ENCODE results near the gene ANAPC1. TPM values are rescaled to one million over a fixed set of nuclear protein-coding genes. Genes with fewer than 3 reads are reported as not detected.
"Not testable (repeated sequence)": the region's sequence is repeated elsewhere in the genome, so short reads cannot be mapped to it uniquely, and the experiment has no call there.

The ANAPC1 gene
- 20.7 TPM for polyA plus RNA-seq

- H3K9me3 Mint-ChIP-seq, result no peaks in the 10 kb centered on the region
- H3K36me3 Mint-ChIP-seq, result peaks cover 2% of the 10 kb centered on the region
- H3K27ac Mint-ChIP-seq, result peak within 1 kb of the TSS; percentile 76 to 98 (median 96)
- H3K4me1 Mint-ChIP-seq, result peaks cover 5 to 10% (median 8%) of the 10 kb centered on the region in 3 donors
- peak within 1 kb of the TSS; percentile 86 to 99 (median 97) for H3K4me3 Mint-ChIP-seq
- no peaks in the 10 kb centered on the region for H3K27me3 Mint-ChIP-seq
These were observed at the start of gene ANAPC1 for GRCh38 chr2:111883661-111884591. ANAPC1 (minus strand) TSS chr2:111884193; CDS start chr2:111880825, 3,368 bp downstream.

GRCh38 chr2:111932841-111933291 is 48.9 kb upstream of the ANAPC1 start:
- Mint-ChIP-seq H3K36me3 (peaks cover 2% of the 10 kb centered on the region), H3K27me3 (peaks cover 2% of the 10 kb centered on the region), H3K4me1 (no peaks in the 10 kb centered on the region), H3K9me3 (no peaks in the 10 kb centered on the region), H3K27ac (no peak overlapping the region), H3K4me3 (no peak overlapping the region)

GRCh38 chr2:111930875-111931274 is 46.9 kb upstream of the ANAPC1 start:
- Mint-ChIP-seq H3K9me3 (no peaks in the 10 kb centered on the region), H3K27me3 (peaks cover 6% of the 10 kb centered on the region), H3K27ac (no peak overlapping the region), H3K36me3 (peaks cover 2% of the 10 kb centered on the region), H3K4me3 (no peak overlapping the region), H3K4me1 (no peaks in the 10 kb centered on the region)

DNA sequence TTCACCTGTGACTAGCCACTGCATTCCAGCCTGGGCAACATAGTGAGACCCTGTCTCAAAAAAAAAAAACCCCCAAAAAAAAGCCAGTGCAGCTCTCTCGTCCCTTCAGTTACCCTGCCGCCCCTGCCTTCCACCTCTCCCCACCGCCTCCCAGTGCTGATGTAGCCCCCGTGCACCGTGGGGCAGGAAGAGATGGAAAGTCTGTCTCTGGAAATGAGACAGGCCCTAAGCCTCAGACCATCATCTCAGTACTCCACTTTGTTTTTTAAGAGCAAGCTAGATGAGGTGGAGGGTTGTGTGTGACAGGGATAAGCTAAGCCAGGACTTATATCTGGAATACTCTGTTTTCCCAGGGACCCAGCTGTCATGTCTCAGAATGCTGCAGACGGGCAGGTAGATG is 46.4 kb upstream of the ANAPC1 start:
- no peak overlapping the region for H3K4me3 Mint-ChIP-seq
- peaks cover 2% of the 10 kb centered on the region for H3K36me3 Mint-ChIP-seq
- H3K9me3 Mint-ChIP-seq, result no peaks in the 10 kb centered on the region
- H3K4me1 Mint-ChIP-seq, result no peaks in the 10 kb centered on the region
- H3K27ac Mint-ChIP-seq, result no peak overlapping the region
- peaks cover 6% of the 10 kb centered on the region for H3K27me3 Mint-ChIP-seq

- H3K4me1 Mint-ChIP-seq, result no peaks in the 10 kb centered on the region
- no peak overlapping the region for H3K4me3 Mint-ChIP-seq
- no peaks in the 10 kb centered on the region for H3K9me3 Mint-ChIP-seq
- H3K27me3 Mint-ChIP-seq, result peaks cover 6% of the 10 kb centered on the region
- H3K27ac Mint-ChIP-seq, result no peak overlapping the region
- H3K36me3 Mint-ChIP-seq, result no peaks in the 10 kb centered on the region
These were observed 43.7 kb upstream of the ANAPC1 start for GRCh38 chr2:111927723-111928122.

DNA sequence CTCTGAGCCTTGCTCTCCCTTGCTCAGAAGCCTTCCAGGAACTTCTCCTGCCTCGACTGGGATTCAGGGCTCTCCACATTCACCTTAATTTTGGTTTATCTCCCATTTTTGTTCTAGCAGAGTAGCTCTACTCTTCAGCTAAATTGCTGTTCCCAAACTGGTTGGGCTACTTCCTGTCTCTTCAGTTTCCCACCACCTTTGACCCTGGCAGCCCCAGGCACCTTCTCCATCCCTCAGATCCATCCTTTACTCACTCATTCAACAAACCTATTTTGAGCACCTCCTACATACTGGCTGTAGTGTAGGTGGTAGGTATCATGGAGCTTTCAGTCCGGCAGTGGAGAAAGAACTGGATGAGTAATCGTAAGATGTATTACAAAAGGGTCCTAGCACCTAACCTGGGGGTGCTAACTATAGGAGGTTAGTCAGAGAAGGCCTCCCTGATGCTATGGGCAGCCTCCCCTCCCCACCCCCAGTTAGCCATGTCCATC is 40.7 kb upstream of the ANAPC1 start:
- Mint-ChIP-seq H3K4me1 (no peaks in the 10 kb centered on the region), H3K4me3 (no peak overlapping the region), H3K9me3 (no peaks in the 10 kb centered on the region), H3K27me3 (peaks cover 6% of the 10 kb centered on the region), H3K36me3 (no peaks in the 10 kb centered on the region), H3K27ac (no peak overlapping the region)

DNA sequence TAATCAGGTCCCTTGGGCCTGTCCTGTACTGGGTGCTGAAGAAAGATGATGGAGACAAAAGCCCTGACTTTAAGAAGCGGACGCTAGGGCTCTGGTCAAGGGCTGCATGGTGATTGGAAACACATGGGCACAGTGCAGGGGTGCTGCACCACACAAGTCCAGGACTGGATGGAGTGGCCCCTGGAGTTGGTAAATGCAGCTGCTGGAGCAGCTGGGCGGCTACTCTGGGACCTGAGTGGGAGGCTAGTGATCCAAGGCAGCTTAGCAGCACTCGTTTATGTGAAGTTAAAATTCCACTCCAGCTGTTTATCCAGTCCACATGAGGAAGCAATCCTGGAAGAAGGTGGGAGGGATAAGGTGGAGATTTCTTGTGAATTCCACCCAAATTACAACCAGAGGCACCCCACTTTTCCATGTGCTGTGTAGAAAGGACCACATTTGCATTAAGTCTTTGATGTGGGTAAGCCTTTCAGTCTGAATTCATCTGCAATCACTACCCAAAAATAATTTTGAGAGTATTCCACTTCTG is 39.3 kb upstream of the ANAPC1 start:
- H3K36me3 Mint-ChIP-seq, result peaks cover 2% of the 10 kb centered on the region
- H3K27ac Mint-ChIP-seq, result no peak overlapping the region
- no peaks in the 10 kb centered on the region for H3K9me3 Mint-ChIP-seq
- peaks cover 7% of the 10 kb centered on the region for H3K27me3 Mint-ChIP-seq
- H3K4me3 Mint-ChIP-seq, result no peak overlapping the region
- H3K4me1 Mint-ChIP-seq, result no peaks in the 10 kb centered on the region

GRCh38 chr2:111919794-111920608 is 36.0 kb upstream of the ANAPC1 start:
- peaks cover 3% of the 10 kb centered on the region for H3K36me3 Mint-ChIP-seq
- no peak overlapping the region for H3K27ac Mint-ChIP-seq
- H3K4me3 Mint-ChIP-seq, result no peak overlapping the region
- H3K4me1 Mint-ChIP-seq, result no peaks in the 10 kb centered on the region
- H3K27me3 Mint-ChIP-seq, result peaks cover 3% of the 10 kb centered on the region
- no peaks in the 10 kb centered on the region for H3K9me3 Mint-ChIP-seq

- no peak overlapping the region for H3K27ac Mint-ChIP-seq
- no peak overlapping the region for H3K4me3 Mint-ChIP-seq
- peaks cover 3% of the 10 kb centered on the region for H3K36me3 Mint-ChIP-seq
- no peaks in the 10 kb centered on the region for H3K4me1 Mint-ChIP-seq
- no peaks in the 10 kb centered on the region for H3K9me3 Mint-ChIP-seq
- H3K27me3 Mint-ChIP-seq, result peaks cover 3% of the 10 kb centered on the region
These were observed 35.4 kb upstream of the ANAPC1 start for GRCh38 chr2:111919365-111919764.

GRCh38 chr2:111918383-111918806 is 34.4 kb upstream of the ANAPC1 start:
- Mint-ChIP-seq H3K9me3 (no peaks in the 10 kb centered on the region), H3K36me3 (peaks cover 3% of the 10 kb centered on the region), H3K4me1 (no peaks in the 10 kb centered on the region), H3K27ac (no peak overlapping the region), H3K4me3 (no peak overlapping the region), H3K27me3 (peaks cover 3% of the 10 kb centered on the region)

DNA sequence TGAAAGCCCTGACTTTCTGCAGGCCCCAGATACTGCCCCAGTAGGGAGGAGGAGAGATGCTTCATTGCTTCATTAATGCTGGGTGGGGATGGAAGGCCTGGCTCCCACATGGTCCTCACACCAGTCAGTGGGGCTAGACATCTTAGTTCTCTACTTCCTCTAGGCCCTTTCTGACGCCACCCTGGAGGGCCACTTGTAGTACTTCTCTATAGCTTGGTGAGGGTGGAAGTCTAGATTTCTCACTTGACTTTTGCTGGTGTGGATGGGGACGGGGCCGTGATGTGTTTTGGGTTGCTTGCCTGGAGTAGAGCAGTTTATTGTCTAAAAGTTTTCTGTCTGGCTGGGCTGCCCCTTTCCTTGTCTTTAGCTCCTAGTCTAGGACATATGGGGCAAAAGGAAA is 33.1 kb upstream of the ANAPC1 start:
- H3K4me3 Mint-ChIP-seq, result no peak overlapping the region
- H3K9me3 Mint-ChIP-seq, result no peaks in the 10 kb centered on the region
- H3K36me3 Mint-ChIP-seq, result peaks cover 3% of the 10 kb centered on the region
- H3K27ac Mint-ChIP-seq, result no peak overlapping the region
- H3K4me1 Mint-ChIP-seq, result no peaks in the 10 kb centered on the region
- peaks cover 3% of the 10 kb centered on the region for H3K27me3 Mint-ChIP-seq

DNA sequence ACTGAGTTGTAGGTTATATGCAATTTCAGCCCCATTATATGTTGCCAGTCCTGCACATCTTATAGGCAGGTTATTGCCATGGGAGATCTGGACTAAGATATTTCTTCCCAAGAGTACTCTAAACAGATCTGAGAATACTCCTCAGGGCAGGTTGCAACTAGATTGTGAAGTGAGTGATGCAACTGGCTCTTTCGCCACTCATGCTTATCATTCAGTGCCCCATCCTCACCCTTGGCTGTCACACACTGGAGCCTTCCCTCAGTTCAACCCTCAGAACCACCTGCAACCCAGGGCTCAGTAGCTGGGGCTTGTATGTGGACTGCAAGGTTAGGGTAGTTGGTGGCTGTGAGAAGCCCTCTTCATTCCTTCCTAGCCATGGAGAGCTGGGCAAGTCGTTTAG is 28.6 kb upstream of the ANAPC1 start:
- no peak overlapping the region for H3K27ac Mint-ChIP-seq
- H3K4me1 Mint-ChIP-seq, result peaks cover 0 to 3% (median 0%) of the 10 kb centered on the region in 3 donors
- H3K36me3 Mint-ChIP-seq, result peaks cover 1% of the 10 kb centered on the region
- no peak overlapping the region for H3K4me3 Mint-ChIP-seq
- no peaks in the 10 kb centered on the region for H3K9me3 Mint-ChIP-seq
- H3K27me3 Mint-ChIP-seq, result no peaks in the 10 kb centered on the region

DNA sequence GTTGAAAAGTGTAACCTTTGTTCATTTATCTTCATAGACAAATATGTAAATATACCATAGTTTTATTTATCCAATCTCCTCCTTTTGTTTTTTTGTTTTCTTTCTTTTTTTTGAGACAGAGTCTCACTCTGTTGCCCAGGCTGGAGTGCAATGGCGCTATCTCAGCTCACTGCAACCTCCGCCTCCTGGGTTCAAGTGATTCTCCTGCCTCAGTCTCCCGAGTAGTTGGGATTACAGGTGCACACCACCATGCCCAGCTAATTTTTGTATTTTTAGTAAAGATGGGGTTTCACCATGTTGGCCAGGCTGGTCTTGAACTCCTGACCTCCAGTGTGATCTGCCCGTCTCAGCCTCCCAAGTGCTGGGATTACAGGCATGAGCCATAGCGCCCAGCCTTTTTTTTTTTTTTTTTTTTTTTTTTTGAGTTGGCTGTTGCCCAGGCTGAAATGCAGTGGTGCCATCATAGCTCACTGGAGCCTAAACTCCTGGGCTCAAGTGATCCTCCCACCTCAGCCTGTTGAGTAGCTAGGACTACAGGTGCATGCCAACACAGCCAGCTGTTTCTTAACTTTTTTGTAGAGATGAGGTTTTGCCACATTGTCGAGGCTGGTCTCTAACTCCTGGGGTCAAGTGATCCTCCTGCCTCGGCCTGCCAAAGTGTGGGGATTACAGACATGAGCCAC is 27.4 kb upstream of the ANAPC1 start:
- H3K27ac Mint-ChIP-seq, H3K4me1 Mint-ChIP-seq, H3K9me3 Mint-ChIP-seq: not testable (repeated sequence)

GRCh38 chr2:111910609-111911277 is 26.8 kb upstream of the ANAPC1 start:
- Mint-ChIP-seq H3K27ac (no peak overlapping the region), H3K27me3 (no peaks in the 10 kb centered on the region), H3K9me3 (no peaks in the 10 kb centered on the region), H3K4me1 (peaks cover 8 to 14% (median 10%) of the 10 kb centered on the region in 3 donors), H3K4me3 (no peak overlapping the region), H3K36me3 (no peaks in the 10 kb centered on the region)

More for the DNA sequence above, 27.4 kb upstream of the ANAPC1 start:
- not testable (repeated sequence) for H3K36me3 Mint-ChIP-seq, H3K4me3 Mint-ChIP-seq, H3K27me3 Mint-ChIP-seq

Measured in IgD-negative memory B cell (primary cell).